HEK293 (cell line): ENCODE results near the gene CSPG4.
A peak's percentile ranks its signal among the peaks of the same experiment; 100 is the strongest.
"Not testable (repeated sequence)": the region's sequence is repeated elsewhere in the genome, so short reads cannot be mapped to it uniquely, and the experiment has no call there.

Experiments
- CTCF ChIA-PET: fragments of 350-600 bp; formaldehyde crosslinking; extraction: SDS; loops from one replicate; lab custom pipeline; 2021; ENCODE audit warnings: antibody characterized with exemption; lab: Yijun Ruan, JAX
- POLR2A ChIA-PET: fragments of 300-600 bp; formaldehyde crosslinking; extraction: SDS; loops from one replicate; lab custom pipeline; 2020; ENCODE audit warnings: antibody characterized with exemption, inconsistent platforms; lab: Yijun Ruan, JAX
- H3K27ac ChIP-seq: fragments of 200-500 bp; sonication (Bioruptor generic); 2 replicates; pipeline ENCODE4 v1.5.1; 2014; ENCODE audit warnings: low read depth, low read length, control low read depth, inconsistent platforms; ENCODE audit errors: extremely low read depth
- H3K36me3 ChIP-seq, 2 experiments: fragments of 200-500 bp in 1 of 2; sonication (Bioruptor generic) in 1 of 2; 1 replicate in 1 of 2; 2 replicates in 1 of 2; pipeline ENCODE4 v1.5.1; 2014 to 2017; ENCODE audit warnings: inconsistent platforms in 2 of 2, low read length in 2 of 2; ENCODE audit not compliant: control insufficient read depth in 2 of 2, insufficient read depth in 1 of 2
- H3K4me1 ChIP-seq: fragments of 200-500 bp; sonication (Bioruptor generic); 2 replicates; pipeline ENCODE4 v1.5.1; 2014; ENCODE audit warnings: mild to moderate bottlenecking, low read length, inconsistent platforms; ENCODE audit not compliant: control insufficient read depth, insufficient read depth
- H3K4me3 ChIP-seq: 2 replicates; pipeline ENCODE4 v1.5.1; 2011; ENCODE audit warnings: low read depth, mild to moderate bottlenecking, control low read depth, low read length, moderate library complexity
- H3K9me3 ChIP-seq: fragments of 200-500 bp; sonication (Bioruptor generic); 2 replicates; pipeline ENCODE4 v1.5.1; 2014; ENCODE audit warnings: low read depth, low read length, inconsistent platforms; ENCODE audit not compliant: control insufficient read depth, insufficient read depth
- CTCF ChIP-seq: fragments of 450-650 bp; formaldehyde crosslinking; IDR thresholded peaks from 2 replicates; pipeline ENCODE4 v1.5.1; 2016; ENCODE audit warnings: missing biosample characterization, missing genetic modification characterization
- GLIS1 ChIP-seq: fragments of 450-650 bp; formaldehyde crosslinking; IDR thresholded peaks from 2 replicates; pipeline ENCODE4 v1.5.1; 2016; ENCODE audit warnings: missing biosample characterization, missing genetic modification characterization
- KLF9 ChIP-seq: fragments of 450-650 bp; formaldehyde crosslinking; IDR thresholded peaks from 2 replicates; pipeline ENCODE4 v1.5.1; 2016; ENCODE audit warnings: missing biosample characterization, missing genetic modification characterization, low read depth
- PRDM10 ChIP-seq: fragments of 450-650 bp; formaldehyde crosslinking; IDR thresholded peaks from 2 replicates; pipeline ENCODE4 v1.5.1; 2016; ENCODE audit warnings: missing biosample characterization, missing genetic modification characterization
- SCRT1 ChIP-seq: fragments of 450-650 bp; formaldehyde crosslinking; IDR thresholded peaks from 2 replicates; pipeline ENCODE4 v1.5.1; 2016; ENCODE audit warnings: missing biosample characterization, missing genetic modification characterization, borderline replicate concordance
- SCRT2 ChIP-seq: fragments of 450-650 bp; formaldehyde crosslinking; IDR thresholded peaks from 2 replicates; pipeline ENCODE4 v1.5.1; 2016; ENCODE audit warnings: missing biosample characterization, missing genetic modification characterization
- ZBTB26 ChIP-seq: fragments of 450-650 bp; formaldehyde crosslinking; optimal IDR thresholded peaks from 2 replicates; pipeline ENCODE3; 2016; ENCODE audit warnings: missing biosample characterization, mild to moderate bottlenecking, missing genetic modification characterization
- ZBTB6 ChIP-seq: fragments of 450-650 bp; formaldehyde crosslinking; IDR thresholded peaks from 2 replicates; pipeline ENCODE4 v1.5.1; 2017; ENCODE audit warnings: missing biosample characterization, missing genetic modification characterization
- ZFP37 ChIP-seq: fragments of 450-650 bp; formaldehyde crosslinking; IDR thresholded peaks from 2 replicates; pipeline ENCODE4 v1.5.1; 2016; ENCODE audit warnings: missing biosample characterization, missing genetic modification characterization
- ZNF10 ChIP-seq: fragments of 450-650 bp; formaldehyde crosslinking; IDR thresholded peaks from 2 replicates; pipeline ENCODE4 v1.5.1; 2017; ENCODE audit warnings: missing biosample characterization, missing genetic modification characterization
- ZNF2 ChIP-seq: fragments of 450-650 bp; formaldehyde crosslinking; IDR thresholded peaks from 2 replicates; pipeline ENCODE4 v1.5.1; 2016; ENCODE audit warnings: missing biosample characterization, missing genetic modification characterization
- ZNF341 ChIP-seq: fragments of 450-650 bp; formaldehyde crosslinking; IDR thresholded peaks from 2 replicates; pipeline ENCODE4; 2016; ENCODE audit warnings: low read depth, missing biosample characterization, missing genetic modification characterization
- ZNF530 ChIP-seq: fragments of 450-650 bp; formaldehyde crosslinking; IDR thresholded peaks from 2 replicates; pipeline ENCODE4 v1.5.1; 2016; ENCODE audit warnings: low read depth, missing biosample characterization, missing genetic modification characterization
- ZNF600 ChIP-seq: fragments of 450-650 bp; formaldehyde crosslinking; IDR thresholded peaks from 2 replicates; pipeline ENCODE4 v1.5.1; 2016; ENCODE audit warnings: missing biosample characterization, missing genetic modification characterization
- ZNF654 ChIP-seq: fragments of 450-650 bp; formaldehyde crosslinking; IDR thresholded peaks from 2 replicates; pipeline ENCODE4 v1.5.1; 2016; ENCODE audit warnings: low read depth, missing biosample characterization, missing genetic modification characterization
- ZNF837 ChIP-seq: fragments of 450-650 bp; formaldehyde crosslinking; IDR thresholded peaks from 2 replicates; pipeline ENCODE4 v1.5.1; 2016; ENCODE audit warnings: missing biosample characterization, missing genetic modification characterization
- ZSCAN30 ChIP-seq: fragments of 450-650 bp; IDR thresholded peaks from 2 replicates; pipeline ENCODE4 v1.5.1; 2018; ENCODE audit warnings: missing biosample characterization, mild to moderate bottlenecking, missing genetic modification characterization, moderate library complexity
- ZSCAN4 ChIP-seq: fragments of 450-650 bp; formaldehyde crosslinking; IDR thresholded peaks from 2 replicates; pipeline ENCODE4 v1.5.1; 2017; ENCODE audit warnings: missing biosample characterization, missing genetic modification characterization

The CSPG4 gene

GRCh38 chr15:75687486-75688277 lies 25.0 kb downstream of the CSPG4 start:
- Histone ChIP-seq H3K4me1 (no peaks in the 10 kb centered on the region), H3K36me3 (peaks cover 0 to 5% of the 10 kb centered on the region in 2 experiments; a peak in 1 of 3 replicates), H3K27ac (no peak overlapping the region), H3K9me3 (no peaks in the 10 kb centered on the region), H3K4me3 (no peak overlapping the region)
- CTCF ChIA-PET: interaction anchor here (0.6 to 4.5 kb wide), 5 partner anchors 34 to 1053 kb away, joined by 3 to 20 read pairs (median 3); no protein-coding TSS in a partner anchor
- TF ChIP-seq ZFP37 (tag by site-specific recombination): no peak
- TF ChIP-seq ZBTB6: no peak
- TF ChIP-seq PRDM10 (tag by site-specific recombination): no peak
- TF ChIP-seq ZNF530 (tag by site-specific recombination): no peak
- peak; percentile 81 for TF ChIP-seq SCRT2
- no peak for TF ChIP-seq ZNF837 (tag by site-specific recombination)
- 0 out of 2 replicates have a peak, but pooled peaks have one; percentile 13 for TF ChIP-seq SCRT1 (tag by site-specific recombination)
- POLR2A ChIA-PET: interaction anchor here (1.9 kb wide), 1 partner anchor 234 kb away, joined by 6 read pairs; no protein-coding TSS in a partner anchor

- ChIA-PET POLR2A (interaction anchor here (0.6 to 1.9 kb wide), 4 partner anchors 9 to 318 kb away, joined by 3 to 6 read pairs (median 4); partner anchors contain the start of gene MAN2C1), CTCF (interaction anchor here (0.6 to 6.0 kb wide), 39 partner anchors 8 to 1054 kb away, joined by 3 to 66 read pairs (median 4); partner anchors contain the start of genes CSPG4 and MAN2C1)
- not testable (repeated sequence) for H3K27ac ChIP-seq, H3K4me3 ChIP-seq, H3K9me3 ChIP-seq, H3K4me1 ChIP-seq, H3K36me3 ChIP-seq
- TF ChIP-seq ZNF341 (tag by site-specific recombination): 0 out of 2 replicates have a peak, but pooled peaks have one; percentile 17
- TF ChIP-seq CTCF (tag by site-specific recombination): peak; percentile 68
- 0 out of 2 replicates have a peak, but pooled peaks have one; percentile 18 for TF ChIP-seq ZNF2 (tag by site-specific recombination)
- TF ChIP-seq GLIS1 (tag by site-specific recombination): peak; percentile 39; the same call in 1 of the 2 replicates
- peak; percentile 60 for TF ChIP-seq ZNF654 (tag by site-specific recombination)
- peak; percentile 77 for TF ChIP-seq ZNF10
- TF ChIP-seq ZNF600: 0 out of 2 replicates have a peak, but pooled peaks have one; percentile 28
- TF ChIP-seq ZSCAN4 (tag by site-specific recombination): peak; percentile 66
- 0 out of 2 replicates have a peak, but pooled peaks have one; percentile 14 for TF ChIP-seq KLF9
- TF ChIP-seq ZSCAN30 (tag by site-specific recombination): 0 out of 2 replicates have a peak, but pooled peaks have one; percentile 34
- TF ChIP-seq ZBTB26 (tag by site-specific recombination): peak; percentile 28
Observed at GRCh38 chr15:75686212-75686642, 26.4 kb downstream of the CSPG4 start.
